ENCODE results near the gene CD1E. TPM values are rescaled to one million over a fixed set of nuclear protein-coding genes. Genes with fewer than 3 reads are reported as not detected.
"Not testable (repeated sequence)": the region's sequence is repeated elsewhere in the genome, so short reads cannot be mapped to it uniquely, and the experiment has no call there.

The CD1E gene
- total RNA-seq, 4 donors from 2014 or later, result 0.92 TPM; not detected in 3

GRCh38 chr1:158331106-158331425 is 22.6 kb upstream of the CD1E start:
- H3K4me1 ChIP-seq, result no peaks in the 10 kb centered on the region
- TF ChIP-seq POLR2A (IDR thresholded peaks at IDR 0.05) (no peak), CTCF (IDR thresholded peaks at IDR 0.05) (no peak)
- H3K27ac ChIP-seq, result no peak overlapping the region
- H3K27me3 ChIP-seq, result no peaks in the 10 kb centered on the region
- DNase-seq, result no peak
- no peaks in the 10 kb centered on the region for H3K36me3 ChIP-seq
- WGBS, 2 donors, result 82 to 85% methylated on average over 1 of the region's 1 CpG
- H3K4me3 ChIP-seq (replicated peaks in 1 of 3), result no peak overlapping the region
- H3K9me3 ChIP-seq, result no peaks in the 10 kb centered on the region
- intact Hi-C loops (cut with DNase I), result no loop called here

GRCh38 chr1:158331481-158332150 is 22.1 kb upstream of the CD1E start, which contains the start of gene CD1B:
Gene CD1B (minus strand): TSS chr1:158331531. CDS start chr1:158331423, 108 bp downstream.
- intact Hi-C loops (cut with DNase I), result no loop called here
- H3K36me3 ChIP-seq, result no peaks in the 10 kb centered on the region
- TF ChIP-seq POLR2A (IDR thresholded peaks at IDR 0.05) (no peak), CTCF (IDR thresholded peaks at IDR 0.05) (no peak)
- no peak within 1 kb of the TSS for H3K4me3 ChIP-seq (replicated peaks in 1 of 3)
- no peak within 1 kb of the TSS for H3K27ac ChIP-seq
- no peaks in the 10 kb centered on the region for H3K9me3 ChIP-seq
- no peaks in the 10 kb centered on the region for H3K27me3 ChIP-seq
- H3K4me1 ChIP-seq, result no peaks in the 10 kb centered on the region
- 90 to 95% methylated on average over 2 of the region's 2 CpGs for WGBS, 2 donors
- DNase-seq, result no peak

- no peaks in the 10 kb centered on the region for H3K27me3 ChIP-seq
- DNase-seq, result no peak
- no peak overlapping the region for H3K4me3 ChIP-seq (replicated peaks in 1 of 3)
- H3K4me1 ChIP-seq, result no peaks in the 10 kb centered on the region
- H3K9me3 ChIP-seq, result no peaks in the 10 kb centered on the region
- 65 to 75% methylated on average over 8 of the region's 8 CpGs for WGBS, 2 donors
- intact Hi-C loops (cut with DNase I), result no loop called here
- H3K36me3 ChIP-seq, result no peaks in the 10 kb centered on the region
- no peak for TF ChIP-seq CTCF (IDR thresholded peaks at IDR 0.05)
- no peak overlapping the region for H3K27ac ChIP-seq
Observed at GRCh38 chr1:158333405-158334155, 20.1 kb upstream of the CD1E start.

GRCh38 chr1:158334526-158335212 is 19.0 kb upstream of the CD1E start:
- H3K4me3 ChIP-seq (replicated peaks in 1 of 3), result no peak overlapping the region
- 63 to 66% methylated on average over 2 of the region's 2 CpGs for WGBS, 2 donors
- intact Hi-C loops (cut with DNase I), result no loop called here
- H3K4me1 ChIP-seq, result no peaks in the 10 kb centered on the region
- TF ChIP-seq CTCF (IDR thresholded peaks at IDR 0.05), result no peak
- DNase-seq, result no peak
- H3K27ac ChIP-seq, result no peak overlapping the region
- no peaks in the 10 kb centered on the region for H3K9me3 ChIP-seq
- H3K36me3 ChIP-seq, result no peaks in the 10 kb centered on the region
- H3K27me3 ChIP-seq, result no peaks in the 10 kb centered on the region

- intact Hi-C loops (cut with DNase I), result no loop called here
- H3K4me3 ChIP-seq (replicated peaks in 1 of 3), result no peak overlapping the region
- no peaks in the 10 kb centered on the region for H3K4me1 ChIP-seq
- H3K9me3 ChIP-seq, result no peaks in the 10 kb centered on the region
- H3K27me3 ChIP-seq, result no peaks in the 10 kb centered on the region
- no peak for DNase-seq
- H3K27ac ChIP-seq, result no peak overlapping the region
- H3K36me3 ChIP-seq, result no peaks in the 10 kb centered on the region
- no peak for TF ChIP-seq POLR2A (IDR thresholded peaks at IDR 0.05)
- TF ChIP-seq CTCF (IDR thresholded peaks at IDR 0.05), result no peak
Observed at GRCh38 chr1:158335213-158335532, 18.5 kb upstream of the CD1E start.

GRCh38 chr1:158336413-158336812 is 17.3 kb upstream of the CD1E start:
- H3K9me3 ChIP-seq; H3K4me3 ChIP-seq (replicated peaks in 1 of 3); H3K27me3 ChIP-seq; H3K27ac ChIP-seq; DNase-seq; intact Hi-C loops (cut with DNase I); H3K4me1 ChIP-seq; H3K36me3 ChIP-seq: not testable (repeated sequence)
- 71 to 84% methylated on average over 6 to 7 of the region's 7 CpGs for WGBS, 2 donors

GRCh38 chr1:158348946-158349345 is 4.7 kb upstream of the CD1E start:
- H3K9me3 ChIP-seq; H3K27me3 ChIP-seq; intact Hi-C loops (cut with DNase I); H3K27ac ChIP-seq; H3K4me1 ChIP-seq; H3K36me3 ChIP-seq; H3K4me3 ChIP-seq (replicated peaks in 1 of 3); DNase-seq: not testable (repeated sequence)
- 97 to 100% methylated on average over 9 to 12 of the region's 24 CpGs for WGBS, 2 donors

Data from thyroid gland (tissue), 4 donors.